ENCODE data around the gene RPS15.

RPS15 gene

DNA sequence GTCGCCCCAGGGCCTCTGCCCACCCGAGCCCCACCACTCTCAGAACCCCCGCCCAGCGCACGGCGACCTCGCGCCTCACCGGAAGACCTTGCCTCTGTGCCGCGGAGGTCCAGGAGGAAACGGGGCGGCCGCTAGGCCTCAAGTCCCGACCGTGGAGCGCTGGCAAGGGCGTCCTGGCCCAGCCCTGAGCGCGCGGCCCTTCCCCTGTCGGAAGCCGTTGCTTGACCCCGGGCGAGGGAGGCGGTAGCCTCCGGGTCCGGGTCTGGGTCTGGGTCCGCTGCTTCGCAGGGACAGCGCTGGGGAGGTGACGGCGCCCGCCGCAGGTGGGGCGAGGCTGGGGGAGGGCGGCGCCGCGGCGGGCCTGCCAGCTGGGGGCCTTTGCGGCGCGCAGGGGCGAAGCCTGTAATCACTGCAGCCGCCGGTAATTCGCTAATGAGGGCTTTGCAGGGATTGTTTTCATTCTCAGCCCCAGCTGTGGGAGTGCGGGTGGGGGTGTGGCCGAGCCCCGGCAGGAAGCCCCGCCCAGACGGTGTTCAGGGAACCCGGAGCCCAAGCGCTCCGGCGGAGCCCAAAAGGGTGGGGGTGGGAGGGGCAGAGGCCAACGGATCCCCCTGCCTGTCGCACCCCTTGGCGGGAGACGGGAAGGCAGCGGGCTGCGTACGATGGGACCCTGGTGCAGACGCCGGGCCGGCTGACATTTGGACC lies 32.3 kb downstream of the RPS15 start:
- TF ChIP-seq, protein P1, sequence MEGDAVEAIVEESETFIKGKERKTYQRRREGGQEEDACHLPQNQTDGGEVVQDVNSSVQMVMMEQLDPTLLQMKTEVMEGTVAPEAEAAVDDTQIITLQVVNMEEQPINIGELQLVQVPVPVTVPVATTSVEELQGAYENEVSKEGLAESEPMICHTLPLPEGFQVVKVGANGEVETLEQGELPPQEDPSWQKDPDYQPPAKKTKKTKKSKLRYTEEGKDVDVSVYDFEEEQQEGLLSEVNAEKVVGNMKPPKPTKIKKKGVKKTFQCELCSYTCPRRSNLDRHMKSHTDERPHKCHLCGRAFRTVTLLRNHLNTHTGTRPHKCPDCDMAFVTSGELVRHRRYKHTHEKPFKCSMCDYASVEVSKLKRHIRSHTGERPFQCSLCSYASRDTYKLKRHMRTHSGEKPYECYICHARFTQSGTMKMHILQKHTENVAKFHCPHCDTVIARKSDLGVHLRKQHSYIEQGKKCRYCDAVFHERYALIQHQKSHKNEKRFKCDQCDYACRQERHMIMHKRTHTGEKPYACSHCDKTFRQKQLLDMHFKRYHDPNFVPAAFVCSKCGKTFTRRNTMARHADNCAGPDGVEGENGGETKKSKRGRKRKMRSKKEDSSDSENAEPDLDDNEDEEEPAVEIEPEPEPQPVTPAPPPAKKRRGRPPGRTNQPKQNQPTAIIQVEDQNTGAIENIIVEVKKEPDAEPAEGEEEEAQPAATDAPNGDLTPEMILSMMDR (IDR thresholded peaks at IDR 0.05; ENCODE audit: low read depth, low read length), result no peak
- H3K4me3 ChIP-seq (ENCODE audit: low read depth, low read length), result peak overlapping the region; percentile 30

DNA sequence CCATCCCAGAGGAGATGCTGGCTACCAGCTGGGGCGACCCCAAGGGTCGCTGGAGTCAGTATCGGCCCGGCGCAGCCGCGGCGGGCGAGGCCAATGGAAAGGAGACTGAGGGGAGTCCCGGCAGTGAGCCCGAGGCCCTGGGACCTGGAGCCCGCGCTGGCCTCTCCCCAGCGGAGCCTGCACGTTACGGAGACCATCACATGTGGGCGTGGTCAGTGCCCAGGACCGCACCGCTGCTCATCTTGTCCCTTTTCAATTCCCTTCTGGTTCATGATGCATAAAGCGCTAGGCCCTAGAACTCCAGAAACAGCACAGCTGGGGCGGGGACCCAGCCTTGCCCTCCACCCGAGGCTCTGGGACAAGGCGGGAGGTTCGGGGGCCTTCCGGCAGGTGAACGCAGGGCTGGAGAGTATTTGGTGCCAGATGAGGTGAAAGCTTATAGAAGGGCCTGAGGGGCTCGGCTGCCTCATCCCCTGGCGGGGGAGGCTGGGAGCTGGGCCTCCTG lies 32.9 kb downstream of the RPS15 start:
- H3K4me3 ChIP-seq (ENCODE audit: low read depth, low read length), result peak overlapping the region; percentile 30
- TF ChIP-seq, protein P1 (IDR thresholded peaks at IDR 0.05; ENCODE audit: low read depth, low read length), result no peak

DNA sequence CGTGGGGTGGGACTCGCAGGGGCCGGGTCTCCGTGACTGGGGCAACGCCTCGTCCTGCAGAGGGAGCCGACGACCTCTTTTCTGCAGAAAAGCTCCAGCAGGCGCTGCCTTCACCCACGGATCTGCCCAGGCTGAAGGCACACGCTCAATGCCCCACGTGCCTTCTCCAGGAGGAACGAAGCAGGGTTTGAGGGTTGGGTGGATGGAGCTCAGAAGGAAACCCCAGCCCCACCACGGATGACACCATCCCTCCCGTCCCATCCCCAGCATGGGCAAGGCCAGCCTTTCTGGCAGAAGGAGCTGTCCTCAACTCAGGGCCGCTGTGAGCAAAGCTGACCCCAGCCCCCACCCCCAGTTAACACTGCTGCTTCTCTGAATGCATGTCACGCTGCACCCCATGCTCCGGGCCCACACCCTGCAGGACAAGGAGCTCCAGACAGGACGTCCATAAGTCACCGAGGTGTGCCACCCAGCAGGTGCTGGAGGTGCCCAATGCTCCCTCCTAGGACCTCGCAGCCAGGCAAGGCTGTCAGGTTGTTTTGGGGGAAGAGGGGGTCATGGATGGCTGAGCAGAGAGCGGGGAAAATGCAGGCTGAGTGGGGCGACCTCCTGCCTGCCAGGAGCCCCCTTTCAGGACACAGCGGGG lies 33.4 kb downstream of the RPS15 start:
- TF ChIP-seq, protein P1 (IDR thresholded peaks at IDR 0.05; ENCODE audit: low read depth, low read length), result no peak
- no peak overlapping the region for H3K4me3 ChIP-seq (ENCODE audit: low read depth, low read length)

DNA sequence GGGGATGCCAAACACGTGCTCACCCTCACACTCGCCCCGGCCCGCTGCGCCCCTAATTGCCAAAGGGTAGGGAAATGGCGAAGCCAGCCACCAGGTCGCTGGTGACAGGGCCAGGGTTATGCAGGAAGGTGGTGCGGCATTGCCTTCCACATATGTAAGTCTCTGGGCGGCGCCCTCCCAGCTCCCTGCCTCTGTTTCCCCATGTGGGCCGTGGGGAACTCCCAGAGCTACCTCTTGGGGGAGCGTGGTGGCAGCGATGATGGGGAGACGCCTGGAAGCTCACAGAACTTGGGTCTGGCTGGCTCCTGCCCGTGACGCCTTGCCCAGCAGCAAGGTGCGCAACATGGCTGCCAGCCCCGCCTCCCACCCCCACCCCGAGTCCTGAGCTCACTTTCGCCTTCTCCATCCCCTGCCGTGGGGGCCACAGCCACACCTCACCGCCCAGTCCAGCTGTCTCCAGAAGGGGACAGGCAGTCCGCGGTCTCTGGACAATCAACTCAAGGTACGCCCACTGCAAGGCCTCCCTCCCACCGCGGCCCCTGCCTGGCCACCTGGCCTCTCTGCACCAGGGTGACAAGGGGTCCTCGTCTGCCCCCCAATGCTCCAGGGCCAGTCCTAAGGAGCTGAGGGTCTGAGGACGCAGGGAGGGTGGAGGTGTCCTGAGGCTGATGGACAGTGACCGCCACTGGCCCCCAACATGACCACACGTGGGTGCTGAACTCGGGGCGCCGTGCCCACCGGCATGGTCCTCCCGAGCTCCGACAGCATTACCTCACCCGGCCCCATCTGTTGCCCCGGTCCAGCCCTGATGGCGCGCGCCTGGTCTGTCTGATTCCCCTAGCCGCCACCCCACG lies 34.3 kb downstream of the RPS15 start:
- TF ChIP-seq, protein P1 (IDR thresholded peaks at IDR 0.05; ENCODE audit: low read depth, low read length), result no peak
- H3K4me3 ChIP-seq (ENCODE audit: low read depth, low read length), result no peak overlapping the region

DNA sequence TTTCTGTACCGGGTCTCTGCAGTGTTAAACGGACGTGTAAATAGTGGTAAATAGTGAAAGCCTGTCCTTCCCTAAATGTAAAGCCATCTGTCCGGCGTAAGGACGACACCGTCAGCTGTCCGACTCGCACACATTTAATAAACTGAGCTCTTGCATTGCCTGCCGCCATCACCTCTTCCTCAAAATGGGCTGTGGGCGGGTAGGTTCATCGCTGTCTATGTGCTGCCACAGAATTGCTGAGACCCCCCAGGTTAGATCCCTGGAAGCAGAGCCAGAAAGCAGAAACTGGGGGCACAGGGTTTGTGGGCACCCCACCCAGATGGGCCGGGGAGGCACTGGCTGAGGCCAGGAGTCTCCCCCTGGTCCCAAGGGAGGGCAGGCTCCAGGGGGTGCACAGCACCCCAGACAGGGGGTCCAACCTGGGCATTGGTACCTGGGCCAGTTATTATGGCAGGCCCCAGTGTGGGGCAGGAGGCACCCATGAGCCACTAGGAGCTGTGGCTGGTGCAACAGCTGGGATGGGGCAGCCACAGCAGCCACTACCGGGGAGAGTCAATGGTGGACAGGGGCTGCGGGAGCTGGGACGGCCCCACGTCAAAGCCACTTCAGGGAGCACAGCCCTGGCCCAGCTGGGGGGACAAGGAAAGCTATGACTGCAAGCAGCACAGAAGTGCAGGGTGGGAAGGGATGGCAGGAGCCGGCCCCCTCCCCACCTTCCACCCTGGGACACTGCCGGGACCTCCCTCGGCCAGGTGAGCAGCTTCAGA lies 35.1 kb downstream of the RPS15 start:
- no peak overlapping the region for H3K4me3 ChIP-seq (ENCODE audit: low read depth, low read length)
- TF ChIP-seq, protein P1 (IDR thresholded peaks at IDR 0.05; ENCODE audit: low read depth, low read length), result no peak

DNA sequence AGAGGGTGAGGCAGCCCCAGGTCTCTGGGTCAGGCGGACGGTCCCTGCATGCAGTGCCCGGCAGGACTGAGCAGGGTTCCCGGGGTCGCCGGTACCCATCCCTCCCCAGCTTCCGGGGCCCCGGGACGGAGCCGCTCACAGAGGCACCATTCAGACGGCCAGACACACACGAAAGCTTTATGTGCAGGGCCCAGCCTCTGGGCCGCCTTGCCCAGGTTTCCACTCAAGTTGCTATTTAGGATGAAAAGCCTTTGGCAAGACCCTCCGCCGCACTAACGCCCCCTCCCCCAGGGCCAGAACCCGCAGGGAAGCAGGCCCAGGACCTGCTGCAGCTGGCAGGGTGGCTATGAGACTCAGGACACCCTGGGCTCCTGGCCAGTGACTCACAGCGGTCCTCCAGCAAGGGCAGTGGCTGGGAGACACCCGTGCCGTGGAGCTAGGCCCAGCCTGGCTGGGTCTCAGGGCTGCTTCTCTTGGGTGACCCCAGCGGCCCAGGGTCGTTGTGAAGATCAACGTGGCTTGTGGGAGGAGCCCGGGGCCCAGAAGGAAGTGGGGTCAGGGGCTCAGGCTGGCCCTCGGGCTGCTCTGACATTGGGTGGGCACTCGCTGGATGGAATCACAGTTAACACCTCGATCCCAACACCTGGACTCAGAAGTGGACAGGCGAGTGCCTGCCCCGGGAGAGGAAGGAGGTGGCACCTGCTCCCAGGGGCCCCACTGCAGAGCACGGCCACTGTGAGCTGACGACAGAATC lies 36.0 kb downstream of the RPS15 start:
- TF ChIP-seq, protein P1 (IDR thresholded peaks at IDR 0.05; ENCODE audit: low read depth, low read length), result no peak
- no peak overlapping the region for H3K4me3 ChIP-seq (ENCODE audit: low read depth, low read length)

All from WI38 (cell line).